GM21723 (cell line): ENCODE measurements around the gene KRTAP10-2.

Experiments
- ATAC-seq: cut with Tn5 transposase; IDR thresholded peaks from one replicate; pipeline ENCODE4 v1.9.1; 2021; ENCODE audit warnings: mild to moderate bottlenecking, moderate library complexity; ENCODE audit not compliant: unreplicated experiment

The KRTAP10-2 gene

GRCh38 chr21:44515359-44516165, 35.7 kb downstream of the KRTAP10-2 start:
- no peak for ATAC-seq

DNA sequence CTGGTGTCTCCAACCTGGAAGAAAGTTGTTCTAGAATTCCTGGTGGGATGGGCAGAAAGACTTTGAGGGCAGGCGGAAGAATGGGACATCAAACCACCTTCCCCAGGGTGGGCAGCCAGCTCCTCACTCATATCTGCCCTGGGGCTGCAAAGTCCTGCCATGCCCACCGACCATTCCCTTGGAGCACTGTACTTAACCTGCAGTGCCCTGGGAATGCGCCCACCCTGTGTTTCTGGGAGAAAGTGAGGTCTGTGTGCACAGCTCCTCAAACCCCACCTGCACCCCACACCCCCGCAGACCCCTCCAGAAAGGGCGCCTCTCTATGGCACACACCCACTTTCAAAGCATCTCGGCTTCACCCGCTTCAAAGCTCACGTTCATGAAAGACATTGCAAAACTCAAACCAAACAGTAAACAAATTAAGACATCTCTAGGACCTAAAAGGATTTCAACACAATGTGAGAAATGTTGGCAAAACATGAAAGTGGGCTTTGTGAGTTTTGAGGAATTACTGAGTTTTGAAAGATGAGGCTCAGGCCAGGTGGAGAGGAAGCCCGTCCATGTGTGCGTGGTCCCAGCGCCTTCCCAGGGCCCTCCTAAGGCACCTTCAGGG, 36.5 kb downstream of the KRTAP10-2 start:
- ATAC-seq, result no peak

DNA sequence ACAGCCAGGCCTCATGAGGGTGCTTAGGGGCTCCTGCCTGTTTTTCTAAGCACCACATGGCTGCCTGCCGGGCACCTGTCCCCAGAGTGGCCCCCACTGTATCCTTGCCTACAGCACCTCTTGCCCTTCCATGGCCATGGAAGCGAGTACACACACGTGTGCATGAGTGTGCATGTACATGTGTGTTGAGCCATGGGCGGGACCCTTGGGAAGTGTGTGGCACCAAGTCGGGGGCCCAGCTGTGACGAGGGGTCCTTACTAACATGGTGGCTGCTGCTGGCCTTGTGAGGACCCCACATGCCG, 37.1 kb downstream of the KRTAP10-2 start:
- ATAC-seq, result no peak

DNA sequence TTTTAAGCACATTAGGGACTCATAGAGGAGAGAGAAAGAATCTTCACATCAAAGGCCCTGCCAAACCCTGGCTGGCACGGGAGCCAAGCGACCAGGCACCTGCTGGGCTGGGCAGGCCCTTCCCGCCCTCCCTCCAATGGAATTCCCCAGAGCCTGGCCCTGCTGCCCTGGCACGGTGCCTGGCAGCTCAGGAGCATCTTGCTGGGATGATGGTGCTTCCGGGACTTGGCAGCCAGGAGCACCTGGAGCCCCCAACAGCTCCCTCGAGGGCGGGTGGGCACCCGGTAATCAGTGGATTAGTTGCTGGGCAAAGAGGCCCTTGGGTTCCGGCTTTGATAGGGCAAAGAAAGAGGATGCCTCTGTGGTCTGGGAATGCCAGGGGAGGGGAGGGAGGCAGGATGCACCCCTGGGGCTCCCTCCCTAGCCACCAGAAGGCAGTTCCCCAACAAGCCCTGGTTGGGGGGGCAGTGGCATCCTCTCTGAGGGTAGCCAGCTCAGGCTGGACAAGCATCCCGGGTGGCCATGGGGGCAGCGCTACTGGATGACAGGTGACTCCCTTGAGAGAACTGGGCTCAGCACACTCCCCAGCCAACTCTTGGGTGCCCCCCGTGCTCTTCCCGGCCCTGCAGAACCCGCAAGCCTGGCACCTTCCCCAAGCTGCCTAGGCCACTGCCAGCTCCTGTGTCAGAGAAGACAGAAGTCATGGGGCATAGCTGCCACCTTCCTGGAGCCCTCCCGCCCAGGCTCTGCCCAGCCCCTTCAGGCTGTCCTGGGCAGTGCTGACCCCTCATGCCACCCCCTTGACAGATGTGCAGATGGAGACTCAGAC, 37.7 kb downstream of the KRTAP10-2 start:
- ATAC-seq, result no peak

DNA sequence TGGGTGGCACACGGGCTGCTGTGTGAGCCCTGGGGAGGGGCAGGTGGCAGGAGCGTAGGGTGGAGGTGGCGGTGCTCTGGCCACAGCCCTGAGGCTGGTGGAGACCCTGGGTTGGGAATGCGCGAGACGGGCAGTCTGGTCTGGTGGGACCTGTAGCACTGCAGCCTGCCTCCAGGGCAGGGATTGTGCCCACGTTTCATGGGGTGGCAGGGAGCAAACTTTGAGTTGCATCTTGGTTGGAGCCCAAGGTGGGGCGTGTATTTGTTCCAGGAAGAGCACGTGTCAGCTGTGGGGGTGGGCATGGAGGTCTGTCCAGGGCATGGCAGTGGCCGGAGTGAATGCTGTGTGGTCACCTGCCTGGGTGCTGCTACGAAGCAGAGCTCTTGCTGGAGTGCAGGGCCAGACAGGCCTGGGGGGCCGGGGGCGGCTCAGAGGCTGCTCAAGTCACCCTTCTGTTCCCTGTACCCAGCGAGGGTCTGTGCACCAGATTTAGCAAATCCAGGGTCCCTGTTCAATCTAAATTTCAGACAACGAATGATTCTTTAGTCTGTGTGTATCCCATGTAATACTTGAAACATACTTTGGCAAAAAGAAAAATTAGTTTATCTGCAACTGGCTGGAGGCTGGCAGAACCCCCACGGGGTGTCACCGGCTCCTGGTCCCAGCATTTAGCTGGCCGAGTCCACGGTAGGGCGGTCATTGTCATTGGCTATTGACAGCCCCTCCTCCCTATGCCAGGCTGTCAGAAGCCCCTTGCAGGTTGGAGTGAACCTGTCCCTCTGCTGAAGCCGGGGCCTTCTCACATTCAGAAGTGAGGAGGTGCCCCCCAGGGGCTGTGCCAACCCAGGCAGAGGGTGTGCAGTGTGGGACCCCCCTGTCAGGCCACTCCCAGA, 38.6 kb downstream of the KRTAP10-2 start:
- no peak for ATAC-seq

GRCh38 chr21:44511938-44512275, 39.4 kb downstream of the KRTAP10-2 start:
- no peak for ATAC-seq

- ATAC-seq, result no peak
Measured at GRCh38 chr21:44511219-44511937, 39.9 kb downstream of the KRTAP10-2 start.

- no peak for ATAC-seq
Measured at GRCh38 chr21:44510508-44511218, 40.6 kb downstream of the KRTAP10-2 start.

- no peak for ATAC-seq
Measured at GRCh38 chr21:44510109-44510507, 41.2 kb downstream of the KRTAP10-2 start.

GRCh38 chr21:44509539-44509938, 41.8 kb downstream of the KRTAP10-2 start:
- no peak for ATAC-seq

GRCh38 chr21:44508711-44509445, 42.4 kb downstream of the KRTAP10-2 start:
- ATAC-seq, result no peak

DNA sequence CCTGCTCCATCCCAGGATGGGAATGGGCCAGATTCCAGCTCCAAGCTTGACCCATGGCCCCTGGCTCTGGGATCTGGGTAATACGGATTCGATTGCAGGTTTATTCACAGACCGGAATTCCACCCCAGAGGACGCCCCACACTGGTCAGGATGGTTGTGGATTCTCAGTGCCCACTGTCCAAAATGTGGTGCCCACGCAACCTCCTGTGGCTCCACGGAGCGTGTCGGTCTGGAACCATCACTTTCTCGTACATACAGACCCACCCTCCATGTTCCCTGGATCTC, 42.9 kb downstream of the KRTAP10-2 start:
- ATAC-seq, result no peak

DNA sequence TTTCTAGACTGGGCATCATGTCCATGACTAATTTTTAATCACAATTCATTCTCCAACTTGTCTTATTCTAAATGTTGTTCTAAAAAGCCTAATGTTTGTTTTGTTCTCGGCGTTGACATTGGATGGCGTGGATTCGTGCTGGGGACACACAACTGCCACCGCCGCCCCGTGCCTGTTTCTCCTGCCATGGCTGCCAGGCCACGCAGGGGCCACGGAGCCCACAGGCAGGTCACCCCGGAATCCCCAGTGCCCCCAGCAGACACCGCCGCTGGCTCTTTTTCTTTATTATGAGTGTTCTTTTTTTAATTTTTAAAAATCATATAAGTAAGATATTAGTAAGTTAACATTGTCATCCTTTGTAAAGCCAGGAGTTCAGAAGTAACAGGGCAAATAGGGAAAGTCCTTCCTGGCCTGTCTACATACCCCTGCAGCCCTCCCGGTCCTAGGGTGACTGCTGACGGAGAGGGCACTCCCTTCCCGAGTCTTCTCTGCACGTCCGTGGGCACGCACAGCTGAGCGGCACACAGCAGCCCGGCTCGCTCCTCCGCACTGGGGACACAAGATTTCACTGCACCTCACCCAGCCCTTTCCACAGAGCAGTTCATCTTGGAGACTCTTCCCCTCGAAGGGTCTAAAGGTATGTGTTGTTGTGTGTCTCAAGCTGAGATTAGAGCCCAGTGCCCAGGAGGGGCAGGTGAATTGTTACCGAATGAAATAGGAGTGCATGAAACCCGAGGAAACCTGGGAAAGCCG, 43.5 kb downstream of the KRTAP10-2 start:
- ATAC-seq, result no peak

DNA sequence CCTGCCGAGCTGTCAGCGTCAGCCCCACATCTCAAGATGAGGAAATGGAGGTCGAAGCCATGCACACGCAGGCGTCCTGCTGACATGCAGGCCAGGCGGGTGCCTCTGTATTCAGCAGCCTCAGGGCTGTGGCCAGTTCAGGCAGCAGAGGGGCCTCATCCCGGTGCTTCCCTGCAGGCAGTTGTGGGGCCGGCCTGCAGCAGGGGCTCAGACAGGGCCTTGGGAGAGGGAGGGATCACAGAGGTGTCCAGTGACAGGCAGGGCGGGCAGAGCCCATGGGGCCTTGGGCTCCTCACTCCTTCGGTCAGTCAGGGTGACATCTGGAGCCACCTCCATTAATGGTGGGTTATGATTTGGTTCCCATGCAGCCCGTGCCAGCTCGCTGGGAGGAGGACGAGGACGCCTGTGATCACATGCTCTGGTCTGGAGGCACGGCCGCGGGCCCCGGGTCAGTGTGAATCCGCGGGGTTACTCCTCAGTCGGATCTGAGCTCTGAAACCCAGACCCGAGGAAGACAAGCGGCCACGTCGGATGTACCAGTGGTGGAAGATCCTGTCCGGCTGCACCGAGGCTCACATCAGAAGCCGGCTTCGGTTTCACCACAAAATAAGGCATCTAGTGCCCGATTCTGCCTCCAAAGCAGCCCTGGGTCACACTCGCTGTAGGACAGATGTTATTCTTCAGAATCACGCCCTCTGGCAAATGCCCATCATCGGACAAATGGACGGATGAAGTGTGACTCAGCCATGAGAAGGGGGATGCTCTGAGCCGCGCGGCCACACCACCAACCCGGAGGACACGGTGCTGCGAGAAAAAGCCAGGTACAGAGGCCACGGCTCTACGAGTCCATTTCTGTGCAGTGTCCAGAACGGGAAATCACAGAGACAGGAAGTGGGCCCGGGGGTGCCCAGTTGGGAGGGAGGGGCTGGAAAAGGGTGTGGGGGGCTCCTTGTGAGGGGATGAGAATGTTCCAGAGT, 44.7 kb downstream of the KRTAP10-2 start:
- ATAC-seq, result no peak

DNA sequence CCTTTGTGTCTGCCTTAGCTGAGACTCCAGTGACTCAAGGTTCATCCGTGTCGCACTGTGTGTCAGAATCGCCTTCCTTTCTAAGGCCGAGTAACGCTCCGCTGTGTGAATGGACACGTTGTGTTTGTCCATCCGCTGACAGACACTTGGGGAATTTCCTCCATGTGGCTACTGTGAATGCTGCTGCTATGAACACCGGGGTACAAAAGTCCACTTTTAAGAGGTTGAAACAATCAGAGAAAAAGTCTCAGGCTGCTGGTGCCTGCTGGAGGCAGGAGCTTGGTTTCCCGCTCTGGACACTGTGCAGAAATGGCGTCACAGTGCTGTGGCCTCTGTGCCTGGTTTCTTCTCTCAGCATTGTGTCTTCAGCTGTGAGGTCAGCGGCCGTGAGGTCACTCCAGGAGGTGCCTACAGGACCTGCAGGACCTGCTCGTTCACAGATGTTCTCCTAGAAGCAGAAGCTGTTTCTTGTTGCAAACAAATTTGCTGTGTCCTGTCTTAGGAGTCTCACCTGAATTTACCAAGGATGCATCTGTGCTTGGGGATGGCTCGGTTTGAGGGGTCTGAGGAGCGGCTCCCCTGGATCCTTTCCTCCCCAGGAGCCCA, 45.5 kb downstream of the KRTAP10-2 start:
- ATAC-seq, result no peak

DNA sequence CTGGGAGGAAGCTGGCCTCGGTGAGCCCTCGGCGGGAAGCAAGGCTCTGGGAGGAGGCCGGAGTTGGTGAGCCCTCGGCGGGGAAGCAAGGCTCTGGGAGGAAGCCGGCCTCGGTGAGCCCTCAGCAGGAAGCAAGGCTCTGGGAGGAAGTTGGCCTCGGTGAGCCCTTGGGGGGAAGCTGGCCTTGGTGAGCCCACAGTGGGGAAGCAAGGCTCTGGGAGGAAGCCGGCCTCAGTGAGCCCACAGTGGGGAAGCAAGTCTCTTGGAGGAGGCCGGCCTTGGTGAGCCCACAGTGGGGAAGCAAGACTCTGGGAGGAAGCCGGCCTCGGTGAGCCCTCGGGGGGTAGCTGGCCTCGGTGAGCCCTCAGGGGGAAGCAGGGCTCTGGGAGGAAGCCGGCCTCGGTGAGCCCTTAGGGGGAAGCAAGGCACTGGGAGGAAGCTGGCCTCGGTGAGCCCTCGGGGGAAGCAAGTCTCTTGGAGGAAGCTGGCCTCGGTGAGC, 47.4 kb downstream of the KRTAP10-2 start:
- no peak for ATAC-seq
